VCaP (cell line): ENCODE measurements around the gene KIF5C.

Experiments
- H3K27ac ChIP-seq: fragments of 450-650 bp; 2 replicates; pipeline ENCODE4 v1.5.1; 2017
- CTCF ChIP-seq: fragments of 450-650 bp; conservative IDR thresholded peaks from 2 replicates; pipeline ENCODE4 v1.5.1; 2017; ENCODE audit warnings: mild to moderate bottlenecking, moderate library complexity

Gene KIF5C

GRCh38 chr2:148948868-148949267, 73.8 kb downstream of the KIF5C start:
- H3K27ac ChIP-seq = no peak overlapping the region
- TF ChIP-seq CTCF = no peak

- no peak for TF ChIP-seq CTCF
- H3K27ac ChIP-seq = no peak overlapping the region
These were observed 74.3 kb downstream of the KIF5C start for GRCh38 chr2:148949348-148949747.

- no peak overlapping the region for H3K27ac ChIP-seq
- no peak for TF ChIP-seq CTCF
These were observed 77.6 kb downstream of the KIF5C start for GRCh38 chr2:148952621-148953020.

- H3K27ac ChIP-seq = no peak overlapping the region
These were observed 78.4 kb downstream of the KIF5C start for GRCh38 chr2:148953426-148953825.

GRCh38 chr2:148954536-148954935, 79.5 kb downstream of the KIF5C start:
- no peak for TF ChIP-seq CTCF
- no peak overlapping the region for H3K27ac ChIP-seq

More at GRCh38 chr2:148953426-148953825, 78.4 kb downstream of the KIF5C start:
- TF ChIP-seq CTCF = no peak

GRCh38 chr2:148955798-148956197, 80.8 kb downstream of the KIF5C start:
- no peak for TF ChIP-seq CTCF
- no peak overlapping the region for H3K27ac ChIP-seq

- H3K27ac ChIP-seq = no peak overlapping the region
- no peak for TF ChIP-seq CTCF
These were observed 82.0 kb downstream of the KIF5C start for GRCh38 chr2:148957023-148957422.

GRCh38 chr2:148959745-148960144, 84.7 kb downstream of the KIF5C start:
- TF ChIP-seq CTCF = no peak

More at GRCh38 chr2:148959745-148960144, 84.7 kb downstream of the KIF5C start:
- H3K27ac ChIP-seq = no peak overlapping the region
